Smooth muscle cell (in vitro differentiated cells): ENCODE results near the gene ATP1A4. TPM values are rescaled to one million over a fixed set of nuclear protein-coding genes. Genes with fewer than 3 reads are reported as not detected.
A peak's percentile ranks its signal among the peaks of the same experiment; 100 is the strongest.

Source experiments
- DNase-seq: peaks from one replicate; lab custom pipeline; 2025; ENCODE audit not compliant: unreplicated experiment; lab: John Stamatoyannopoulos, UW
- H2AFZ ChIP-seq: fragments of 200-600 bp; sonication (generic); 2 replicates; pipeline ENCODE4 v1.6.0; 2016; ENCODE audit warnings: antibody characterized with exemption, low read depth, mild to moderate bottlenecking
- H3F3A ChIP-seq: fragments of 200-600 bp; sonication (generic); 2 replicates; pipeline ENCODE4 v1.6.0; 2017; ENCODE audit warnings: antibody characterized with exemption, low read depth
- H3K27ac ChIP-seq: fragments of 200-600 bp; sonication (generic); 2 replicates; pipeline ENCODE4 v1.5.1; 2016; ENCODE audit warnings: low read depth, mild to moderate bottlenecking
- H3K27me3 ChIP-seq: fragments of 200-600 bp; sonication (generic); 2 replicates; pipeline ENCODE4 v1.6.1; 2016; ENCODE audit warnings: low read depth, mild to moderate bottlenecking
- H3K36me3 ChIP-seq: fragments of 200-600 bp; sonication (generic); 2 replicates; pipeline ENCODE4 v1.5.1; 2016; ENCODE audit warnings: low read depth
- H3K4me1 ChIP-seq: fragments of 200-600 bp; sonication (generic); 2 replicates; pipeline ENCODE4 v1.5.1; 2016; ENCODE audit warnings: low read depth
- H3K4me2 ChIP-seq: fragments of 200-600 bp; sonication (generic); 2 replicates; pipeline ENCODE4 v1.6.0; 2016; ENCODE audit warnings: mild to moderate bottlenecking
- H3K4me3 ChIP-seq: fragments of 200-600 bp; sonication (generic); 2 replicates; pipeline ENCODE4 v1.5.1; 2016; ENCODE audit warnings: mild to moderate bottlenecking
- H3K79me2 ChIP-seq: fragments of 200-600 bp; sonication (generic); 2 replicates; pipeline ENCODE4 v1.6.0; 2016; ENCODE audit warnings: low read depth, mild to moderate bottlenecking
- H3K9ac ChIP-seq: fragments of 200-600 bp; sonication (generic); 2 replicates; pipeline ENCODE4 v1.6.0; 2016; ENCODE audit warnings: low read depth
- H3K9me3 ChIP-seq: fragments of 200-600 bp; sonication (generic); replicated peaks from 2 replicates; pipeline ENCODE4 v1.5.1; 2016; ENCODE audit warnings: low read depth
- H4K20me1 ChIP-seq: fragments of 200-600 bp; sonication (generic); 2 replicates; pipeline ENCODE4 v1.6.0; 2016; ENCODE audit warnings: low read depth
- WGBS: methylation state at CpG from one replicate; pipeline ENCODE4 v1.1.7; 2016; ENCODE audit warnings: low lambda C conversion rate; 5-methylcytosine and 5-hydroxymethylcytosine counted together
- polyA plus RNA-seq: library from polyadenylated mRNA; unstranded; fragments of >200 nt; fragmentation: Nextera tagmentation; extraction: Ambion mirVana; gene quantifications from 2 replicates; pipeline ENCODE4 v1.2.1, GENCODE V29; 2016
- total RNA-seq: library from RNA; depleted of rRNA; stranded (reverse); fragments of >200 nt; gene quantifications from 2 replicates; pipeline ENCODE4 v1.2.3, GENCODE V29; 2014
- TF ChIP-seq, protein P1 (sequence below): fragments of 200-600 bp; sonication (generic); IDR thresholded peaks from 2 replicates; pipeline ENCODE4 v1.5.1; 2017; ENCODE audit warnings: borderline replicate concordance, mild to moderate bottlenecking, antibody characterized with exemption; ENCODE audit not compliant: insufficient read depth, poor library complexity, severe bottlenecking

Gene ATP1A4
- total and polyA plus RNA-seq, 2 experiments from 2014 or later: not detected

GRCh38 chr1:160169553-160170399 is 18.4 kb downstream of the ATP1A4 start:
- Histone ChIP-seq H3K9me3 (no peaks in the 10 kb centered on the region), H3K4me3 (no peak overlapping the region), H3K9ac (no peak overlapping the region), H3K4me2 (no peak overlapping the region), H3K27me3 (no peaks in the 10 kb centered on the region), H3F3A (no peaks in the 10 kb centered on the region), H4K20me1 (no peaks in the 10 kb centered on the region), H2AFZ (peak overlapping the region; percentile 8), H3K79me2 (no peaks in the 10 kb centered on the region), H3K36me3 (no peaks in the 10 kb centered on the region), H3K27ac (no peak overlapping the region), H3K4me1 (peaks cover 26% of the 10 kb centered on the region)
- TF ChIP-seq, protein P1, sequence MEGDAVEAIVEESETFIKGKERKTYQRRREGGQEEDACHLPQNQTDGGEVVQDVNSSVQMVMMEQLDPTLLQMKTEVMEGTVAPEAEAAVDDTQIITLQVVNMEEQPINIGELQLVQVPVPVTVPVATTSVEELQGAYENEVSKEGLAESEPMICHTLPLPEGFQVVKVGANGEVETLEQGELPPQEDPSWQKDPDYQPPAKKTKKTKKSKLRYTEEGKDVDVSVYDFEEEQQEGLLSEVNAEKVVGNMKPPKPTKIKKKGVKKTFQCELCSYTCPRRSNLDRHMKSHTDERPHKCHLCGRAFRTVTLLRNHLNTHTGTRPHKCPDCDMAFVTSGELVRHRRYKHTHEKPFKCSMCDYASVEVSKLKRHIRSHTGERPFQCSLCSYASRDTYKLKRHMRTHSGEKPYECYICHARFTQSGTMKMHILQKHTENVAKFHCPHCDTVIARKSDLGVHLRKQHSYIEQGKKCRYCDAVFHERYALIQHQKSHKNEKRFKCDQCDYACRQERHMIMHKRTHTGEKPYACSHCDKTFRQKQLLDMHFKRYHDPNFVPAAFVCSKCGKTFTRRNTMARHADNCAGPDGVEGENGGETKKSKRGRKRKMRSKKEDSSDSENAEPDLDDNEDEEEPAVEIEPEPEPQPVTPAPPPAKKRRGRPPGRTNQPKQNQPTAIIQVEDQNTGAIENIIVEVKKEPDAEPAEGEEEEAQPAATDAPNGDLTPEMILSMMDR: no peak
- 60% methylated on average over 15 of the region's 15 CpGs for WGBS
- DNase-seq: no peak

- no peak overlapping the region for H3K27ac ChIP-seq
- no peaks in the 10 kb centered on the region for H3F3A ChIP-seq
- H3K4me1 ChIP-seq: peaks cover 27% of the 10 kb centered on the region
- H2AFZ ChIP-seq: no peak overlapping the region
- H4K20me1 ChIP-seq: no peaks in the 10 kb centered on the region
- H3K4me3 ChIP-seq: no peak overlapping the region
- no peak overlapping the region for H3K9ac ChIP-seq
- TF ChIP-seq, protein P1: no peak
- H3K27me3 ChIP-seq: no peaks in the 10 kb centered on the region
- no peak overlapping the region for H3K4me2 ChIP-seq
- no peak for DNase-seq
- no peaks in the 10 kb centered on the region for H3K79me2 ChIP-seq
- 76% methylated on average over 4 of the region's 4 CpGs for WGBS
- H3K36me3 ChIP-seq: no peaks in the 10 kb centered on the region
- H3K9me3 ChIP-seq: no peaks in the 10 kb centered on the region
These were observed 20.0 kb downstream of the ATP1A4 start for GRCh38 chr1:160171354-160171753.

GRCh38 chr1:160171980-160172379 is 20.6 kb downstream of the ATP1A4 start:
- Histone ChIP-seq H3K4me3 (no peak overlapping the region), H3K4me1 (peaks cover 33% of the 10 kb centered on the region), H3K9ac (no peak overlapping the region), H3K36me3 (no peaks in the 10 kb centered on the region), H3K27me3 (no peaks in the 10 kb centered on the region), H3F3A (no peaks in the 10 kb centered on the region), H3K9me3 (no peaks in the 10 kb centered on the region), H2AFZ (no peak overlapping the region), H3K27ac (no peak overlapping the region), H3K4me2 (no peak overlapping the region), H3K79me2 (no peaks in the 10 kb centered on the region), H4K20me1 (no peaks in the 10 kb centered on the region)
- no peak for DNase-seq
- TF ChIP-seq, protein P1: no peak
- 24% methylated on average over 9 of the region's 9 CpGs for WGBS

GRCh38 chr1:160177231-160177630 is 25.8 kb downstream of the ATP1A4 start:
- Histone ChIP-seq H3K36me3 (no peaks in the 10 kb centered on the region), H3K27me3 (no peaks in the 10 kb centered on the region), H3K4me3 (no peak overlapping the region), H3K4me2 (no peak overlapping the region), H4K20me1 (no peaks in the 10 kb centered on the region), H3K9ac (no peak overlapping the region), H2AFZ (peak overlapping the region; percentile 58), H3K79me2 (no peaks in the 10 kb centered on the region), H3K4me1 (peaks cover 17% of the 10 kb centered on the region), H3K27ac (peak overlapping the region; percentile 59), H3K9me3 (no peaks in the 10 kb centered on the region), H3F3A (no peaks in the 10 kb centered on the region)
- DNase-seq: no peak
- WGBS: 61% methylated on average over 1 of the region's 2 CpGs
- TF ChIP-seq, protein P1: no peak
